Sigmoid colon (tissue), 4 donors: ENCODE results near the gene NLRC5.

Source experiments
- EP300 ChIP-seq, 4 donors: sonication (generic); formaldehyde crosslinking; IDR thresholded peaks; one replicate each; pipeline ENCODE4 v1.6.1; 2017; ENCODE audit warnings: antibody characterized with exemption in 4 of 4
- POLR2A ChIP-seq, 2 donors: fragments of 450-650 bp; IDR thresholded peaks; one replicate each; pipeline ENCODE4 v1.6.1; 2016; ENCODE audit warnings: antibody characterized with exemption in 2 of 2, mild to moderate bottlenecking in 2 of 2, moderate library complexity in 2 of 2
- POLR2AphosphoS5 ChIP-seq, 4 donors: sonication (generic); formaldehyde crosslinking; IDR thresholded peaks; one replicate each; pipeline ENCODE4 v1.6.1; 2017; ENCODE audit warnings: antibody characterized with exemption in 4 of 4
- TF ChIP-seq, protein P1 (sequence below), 4 experiments: fragments of 450-650 bp in 3 of 4; fragments of 200-600 bp in 1 of 4; IDR thresholded peaks; one replicate each; pipeline ENCODE4 v1.5.1; 2016 to 2019; ENCODE audit warnings: antibody characterized with exemption in 4 of 4, mild to moderate bottlenecking in 3 of 4, moderate library complexity in 2 of 4

DNA sequence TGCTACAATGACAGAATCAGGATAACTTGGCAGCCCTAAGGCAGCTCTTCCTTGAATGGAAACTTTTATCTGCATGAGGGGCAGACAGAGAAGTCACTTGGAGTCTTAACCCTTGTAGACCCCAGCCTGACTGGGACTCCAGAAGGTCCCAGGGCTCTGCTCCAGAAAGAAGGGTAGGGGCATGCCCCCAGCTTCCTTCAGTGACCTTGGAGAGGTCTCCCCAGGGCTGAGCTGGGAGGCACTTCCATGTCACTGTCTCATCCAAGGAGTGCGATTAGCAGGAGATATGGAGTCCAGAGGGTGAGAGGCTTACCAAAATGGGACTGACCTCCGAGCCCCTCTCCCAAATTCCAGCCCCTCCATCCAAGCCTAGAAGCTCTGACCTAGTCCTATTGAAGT is 3.4 kb upstream of the NLRC5 start:
- TF ChIP-seq, protein P1, sequence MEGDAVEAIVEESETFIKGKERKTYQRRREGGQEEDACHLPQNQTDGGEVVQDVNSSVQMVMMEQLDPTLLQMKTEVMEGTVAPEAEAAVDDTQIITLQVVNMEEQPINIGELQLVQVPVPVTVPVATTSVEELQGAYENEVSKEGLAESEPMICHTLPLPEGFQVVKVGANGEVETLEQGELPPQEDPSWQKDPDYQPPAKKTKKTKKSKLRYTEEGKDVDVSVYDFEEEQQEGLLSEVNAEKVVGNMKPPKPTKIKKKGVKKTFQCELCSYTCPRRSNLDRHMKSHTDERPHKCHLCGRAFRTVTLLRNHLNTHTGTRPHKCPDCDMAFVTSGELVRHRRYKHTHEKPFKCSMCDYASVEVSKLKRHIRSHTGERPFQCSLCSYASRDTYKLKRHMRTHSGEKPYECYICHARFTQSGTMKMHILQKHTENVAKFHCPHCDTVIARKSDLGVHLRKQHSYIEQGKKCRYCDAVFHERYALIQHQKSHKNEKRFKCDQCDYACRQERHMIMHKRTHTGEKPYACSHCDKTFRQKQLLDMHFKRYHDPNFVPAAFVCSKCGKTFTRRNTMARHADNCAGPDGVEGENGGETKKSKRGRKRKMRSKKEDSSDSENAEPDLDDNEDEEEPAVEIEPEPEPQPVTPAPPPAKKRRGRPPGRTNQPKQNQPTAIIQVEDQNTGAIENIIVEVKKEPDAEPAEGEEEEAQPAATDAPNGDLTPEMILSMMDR (IDR thresholded peaks at IDR 0.05) = no peak
- no peak for TF ChIP-seq EP300 (IDR thresholded peaks at IDR 0.05)
- no peak for TF ChIP-seq POLR2AphosphoS5 (IDR thresholded peaks at IDR 0.05)
- TF ChIP-seq POLR2A (IDR thresholded peaks at IDR 0.05) = no peak
